Muscle layer of colon (tissue), 2 donors: ENCODE measurements around the gene MGAT3.

Experiments
- H3K27ac ChIP-seq: one replicate; pipeline ENCODE4 v1.7.0; 2013; ENCODE audit warnings: low read depth, mild to moderate bottlenecking, low read length, moderate library complexity
- H3K27me3 ChIP-seq, 2 donors: one replicate each; pipeline ENCODE4 v1.7.0; 2013; ENCODE audit warnings: low read length in 2 of 2, mild to moderate bottlenecking in 2 of 2; ENCODE audit not compliant: insufficient read depth in 2 of 2, control insufficient read depth in 1 of 2
- H3K36me3 ChIP-seq: one replicate; pipeline ENCODE4 v1.7.0; 2013; ENCODE audit warnings: mild to moderate bottlenecking, low read length; ENCODE audit not compliant: insufficient read depth
- H3K4me1 ChIP-seq: one replicate; pipeline ENCODE4 v1.7.0; 2013; ENCODE audit warnings: mild to moderate bottlenecking, low read length; ENCODE audit not compliant: insufficient read depth
- H3K4me3 ChIP-seq, 2 donors: one replicate each; pipeline ENCODE4 v1.7.0; 2013; ENCODE audit warnings: low read length in 2 of 2, low read depth in 1 of 2, mild to moderate bottlenecking in 1 of 2, moderate library complexity in 1 of 2
- H3K9ac ChIP-seq: one replicate; pipeline ENCODE4 v1.7.0; 2013; ENCODE audit warnings: low read length
- H3K9me3 ChIP-seq: one replicate; pipeline ENCODE4 v1.7.0; 2013; ENCODE audit warnings: mild to moderate bottlenecking, low read length
- donor health status: abdominal sarcoma.
- donor health status: Adenocarcinoma of cecum.

The MGAT3 gene

GRCh38 chr22:39476664-39477063 lies 19.9 kb downstream of the MGAT3 start:
- no peaks in the 10 kb centered on the region for H3K9me3 ChIP-seq
- H3K4me1 ChIP-seq = no peaks in the 10 kb centered on the region
- H3K27ac ChIP-seq = no peak overlapping the region
- no peaks in the 10 kb centered on the region for H3K36me3 ChIP-seq
- no peak overlapping the region for H3K9ac ChIP-seq
- H3K4me3 ChIP-seq = no peak overlapping the region
- no peaks in the 10 kb centered on the region for H3K27me3 ChIP-seq

- no peaks in the 10 kb centered on the region for H3K27me3 ChIP-seq
- H3K36me3 ChIP-seq = no peaks in the 10 kb centered on the region
- no peaks in the 10 kb centered on the region for H3K4me1 ChIP-seq
- no peak overlapping the region for H3K9ac ChIP-seq
- no peaks in the 10 kb centered on the region for H3K9me3 ChIP-seq
- H3K27ac ChIP-seq = no peak overlapping the region
- H3K4me3 ChIP-seq = no peak overlapping the region
These were observed 20.7 kb downstream of the MGAT3 start for GRCh38 chr22:39477542-39477941.

DNA sequence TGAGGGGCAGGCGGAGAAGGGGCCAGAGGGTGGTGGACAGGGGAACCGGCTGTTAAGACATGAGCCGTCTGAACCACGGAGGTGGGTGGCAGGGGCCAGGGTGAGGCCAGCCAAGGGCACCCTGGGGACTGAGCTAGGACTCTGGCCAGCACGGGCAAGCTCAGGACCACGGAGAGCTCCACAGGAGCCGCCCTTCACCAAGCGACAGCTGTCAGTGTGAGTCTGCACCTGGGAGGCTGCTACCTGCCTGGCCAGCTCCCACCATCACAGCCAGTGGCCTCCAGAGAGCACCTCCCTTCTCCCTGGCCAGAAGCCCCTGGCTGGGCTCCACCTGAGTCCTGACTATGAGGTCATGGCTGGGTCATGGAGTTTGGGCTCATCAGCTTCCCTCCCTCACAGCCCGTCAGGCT lies 21.6 kb downstream of the MGAT3 start:
- no peak overlapping the region for H3K4me3 ChIP-seq
- no peaks in the 10 kb centered on the region for H3K4me1 ChIP-seq
- no peak overlapping the region for H3K27ac ChIP-seq
- H3K9me3 ChIP-seq = no peaks in the 10 kb centered on the region
- H3K27me3 ChIP-seq = no peaks in the 10 kb centered on the region
- no peak overlapping the region for H3K9ac ChIP-seq
- no peaks in the 10 kb centered on the region for H3K36me3 ChIP-seq

DNA sequence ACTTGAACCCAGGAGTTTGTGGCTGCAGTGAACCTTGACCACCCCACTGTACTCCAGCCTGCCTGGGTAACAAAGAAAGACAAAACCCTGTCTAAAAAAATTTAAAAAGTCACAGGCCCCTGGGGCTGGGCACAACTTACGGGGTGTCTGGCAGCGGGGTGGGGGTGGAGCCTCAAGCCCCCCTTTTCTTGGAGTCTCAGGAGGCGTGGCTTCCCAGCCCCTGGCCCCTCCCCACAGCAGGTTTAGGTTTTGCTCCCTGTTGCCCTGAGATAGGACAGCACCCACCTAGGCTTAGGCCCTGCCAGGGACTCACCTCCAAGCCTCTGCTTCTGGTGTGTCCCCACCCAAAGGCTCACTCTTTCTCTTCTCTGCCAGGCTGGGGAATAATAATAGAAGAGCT lies 22.4 kb downstream of the MGAT3 start:
- Histone ChIP-seq H3K4me3 (no peak overlapping the region), H3K27ac (no peak overlapping the region), H3K4me1 (no peaks in the 10 kb centered on the region), H3K36me3 (no peaks in the 10 kb centered on the region), H3K27me3 (no peaks in the 10 kb centered on the region), H3K9me3 (no peaks in the 10 kb centered on the region), H3K9ac (no peak overlapping the region)

GRCh38 chr22:39480557-39480956 lies 23.7 kb downstream of the MGAT3 start:
- no peaks in the 10 kb centered on the region for H3K9me3 ChIP-seq
- H3K27ac ChIP-seq = no peak overlapping the region
- H3K4me1 ChIP-seq = no peaks in the 10 kb centered on the region
- no peak overlapping the region for H3K4me3 ChIP-seq
- H3K9ac ChIP-seq = no peak overlapping the region
- no peaks in the 10 kb centered on the region for H3K36me3 ChIP-seq
- no peaks in the 10 kb centered on the region for H3K27me3 ChIP-seq

DNA sequence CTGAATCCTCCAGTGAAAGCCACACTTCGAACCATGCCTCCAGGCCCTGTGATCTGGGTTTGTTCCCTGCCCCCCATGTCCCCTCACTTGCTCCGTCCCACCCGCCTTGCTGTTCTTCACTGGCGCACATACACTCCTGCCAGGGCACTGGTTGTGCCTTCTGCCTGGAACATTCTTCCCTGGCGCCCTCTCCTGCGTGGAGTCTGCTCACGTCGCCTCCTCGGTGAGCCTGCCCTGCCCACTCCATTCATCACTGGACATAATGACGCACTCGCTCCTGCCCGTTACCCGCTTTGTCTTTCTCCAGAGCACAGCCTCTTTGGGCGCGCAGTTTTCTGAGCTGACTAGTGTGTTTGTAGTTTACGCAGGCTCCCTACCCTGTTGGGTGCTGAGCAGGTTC lies 24.2 kb downstream of the MGAT3 start:
- H3K27ac ChIP-seq = no peak overlapping the region
- no peaks in the 10 kb centered on the region for H3K9me3 ChIP-seq
- no peaks in the 10 kb centered on the region for H3K27me3 ChIP-seq
- H3K9ac ChIP-seq = no peak overlapping the region
- no peak overlapping the region for H3K4me3 ChIP-seq
- H3K4me1 ChIP-seq = no peaks in the 10 kb centered on the region
- no peaks in the 10 kb centered on the region for H3K36me3 ChIP-seq

GRCh38 chr22:39481595-39481994 lies 24.8 kb downstream of the MGAT3 start:
- no peak overlapping the region for H3K27ac ChIP-seq

GRCh38 chr22:39482768-39483167 lies 26.0 kb downstream of the MGAT3 start:
- no peak overlapping the region for H3K9ac ChIP-seq
- no peaks in the 10 kb centered on the region for H3K9me3 ChIP-seq
- no peaks in the 10 kb centered on the region for H3K36me3 ChIP-seq
- H3K27me3 ChIP-seq = no peaks in the 10 kb centered on the region
- no peaks in the 10 kb centered on the region for H3K4me1 ChIP-seq
- H3K27ac ChIP-seq = no peak overlapping the region
- no peak overlapping the region for H3K4me3 ChIP-seq

More at GRCh38 chr22:39481595-39481994, 24.8 kb downstream of the MGAT3 start:
- Histone ChIP-seq H3K36me3 (no peaks in the 10 kb centered on the region), H3K27me3 (no peaks in the 10 kb centered on the region), H3K9ac (no peak overlapping the region), H3K9me3 (no peaks in the 10 kb centered on the region), H3K4me3 (no peak overlapping the region), H3K4me1 (no peaks in the 10 kb centered on the region)

- Histone ChIP-seq H3K4me1 (no peaks in the 10 kb centered on the region), H3K27ac (no peak overlapping the region), H3K9me3 (no peaks in the 10 kb centered on the region), H3K4me3 (no peak overlapping the region), H3K36me3 (no peaks in the 10 kb centered on the region), H3K9ac (no peak overlapping the region), H3K27me3 (no peaks in the 10 kb centered on the region)
These were observed 30.4 kb downstream of the MGAT3 start for GRCh38 chr22:39486951-39487825.

GRCh38 chr22:39487826-39488520 lies 31.2 kb downstream of the MGAT3 start:
- no peaks in the 10 kb centered on the region for H3K36me3 ChIP-seq

DNA sequence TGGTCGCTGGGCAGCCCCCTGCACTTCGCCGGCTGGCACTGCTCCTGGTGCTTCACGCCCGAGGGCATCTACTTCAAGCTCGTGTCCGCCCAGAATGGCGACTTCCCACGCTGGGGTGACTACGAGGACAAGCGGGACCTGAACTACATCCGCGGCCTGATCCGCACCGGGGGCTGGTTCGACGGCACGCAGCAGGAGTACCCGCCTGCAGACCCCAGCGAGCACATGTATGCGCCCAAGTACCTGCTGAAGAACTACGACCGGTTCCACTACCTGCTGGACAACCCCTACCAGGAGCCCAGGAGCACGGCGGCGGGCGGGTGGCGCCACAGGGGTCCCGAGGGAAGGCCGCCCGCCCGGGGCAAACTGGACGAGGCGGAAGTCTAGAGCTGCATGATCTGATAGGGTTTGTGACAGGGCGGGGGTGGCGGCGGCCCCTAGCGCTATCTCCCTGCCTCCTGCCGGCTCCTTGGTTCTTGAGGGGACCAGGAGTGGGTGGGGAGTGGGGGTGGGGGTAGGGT lies 31.8 kb downstream of the MGAT3 start:
- H3K9ac ChIP-seq = no peak overlapping the region
- no peaks in the 10 kb centered on the region for H3K36me3 ChIP-seq
- H3K4me3 ChIP-seq = no peak overlapping the region
- H3K27me3 ChIP-seq = no peaks in the 10 kb centered on the region
- no peaks in the 10 kb centered on the region for H3K9me3 ChIP-seq
- no peak overlapping the region for H3K27ac ChIP-seq
- H3K4me1 ChIP-seq = no peaks in the 10 kb centered on the region

More at GRCh38 chr22:39487826-39488520, 31.2 kb downstream of the MGAT3 start:
- Histone ChIP-seq H3K27ac (no peak overlapping the region), H3K27me3 (no peaks in the 10 kb centered on the region), H3K9me3 (no peaks in the 10 kb centered on the region), H3K4me1 (no peaks in the 10 kb centered on the region), H3K4me3 (no peak overlapping the region), H3K9ac (no peak overlapping the region)
